PC-9 (cell line): ENCODE measurements around the gene PLA2G12B. TPM values are rescaled to one million over a fixed set of nuclear protein-coding genes. Genes with fewer than 3 reads are reported as not detected.

Source experiments
- BruUV-seq: library from RNA; stranded (reverse); fragments of 400-500 nt; replicated peaks from 2 replicates; lab custom pipeline; 2021; lab: Mats Ljungman, UMichigan
- CTCF ChIA-PET: fragments of 300-600 bp; sonication (Branson Sonifier 250); formaldehyde crosslinking; loops from one replicate; lab custom pipeline; 2022; ENCODE audit warnings: antibody characterized with exemption; lab: Charles Lee
- POLR2A ChIA-PET: fragments of 300-600 bp; sonication (Branson Sonifier 250); formaldehyde crosslinking; loops from one replicate; lab custom pipeline; 2022; ENCODE audit warnings: antibody characterized with exemption; ENCODE audit not compliant: unreplicated experiment; lab: Charles Lee
- DNase-seq, 2 experiments: peaks; one replicate each; pipeline versions ENCODE4 v3.0.0 to v3.0.0-alpha.2; 2015 to 2022; ENCODE audit warnings: mixed read lengths in 1 of 2
- H2AFZ ChIP-seq: fragments of 200-600 bp; sonication (generic); 2 replicates; pipeline ENCODE4 v1.8.1; 2017; ENCODE audit warnings: antibody characterized with exemption
- H3F3A ChIP-seq: fragments of 200-600 bp; sonication (generic); 2 replicates; pipeline ENCODE4 v1.8.1; 2017; ENCODE audit warnings: antibody characterized with exemption, mild to moderate bottlenecking, low read depth; ENCODE audit not compliant: insufficient read depth
- H3K27ac ChIP-seq: fragments of 200-600 bp; sonication (generic); 2 replicates; pipeline ENCODE4 v1.6.1; 2016; ENCODE audit warnings: mixed run types
- H3K27me3 ChIP-seq: fragments of 200-600 bp; sonication (generic); 2 replicates; pipeline ENCODE4 v1.6.1; 2016; ENCODE audit warnings: low read depth, mixed run types; ENCODE audit not compliant: insufficient read depth
- H3K36me3 ChIP-seq: fragments of 200-600 bp; sonication (generic); 2 replicates; pipeline ENCODE4 v1.6.1; 2016; ENCODE audit warnings: low read depth, mixed run types
- H3K4me1 ChIP-seq: fragments of 200-600 bp; sonication (generic); replicated peaks from 2 replicates; pipeline ENCODE4 v1.6.1; 2016; ENCODE audit warnings: mixed run types; ENCODE audit not compliant: insufficient read depth
- H3K4me2 ChIP-seq: fragments of 200-600 bp; sonication (generic); 2 replicates; pipeline ENCODE4 v1.6.1; 2017; ENCODE audit warnings: mixed run types
- H3K4me3 ChIP-seq: fragments of 200-600 bp; sonication (generic); 2 replicates; pipeline ENCODE4 v1.6.1; 2016; ENCODE audit warnings: mixed run types
- H3K79me2 ChIP-seq: fragments of 200-600 bp; sonication (generic); 2 replicates; pipeline ENCODE4 v1.6.1; 2017; ENCODE audit warnings: low read depth, mixed run types
- H3K9me2 ChIP-seq: fragments of 200-600 bp; sonication (generic); 2 replicates; pipeline ENCODE4 v1.8.1; 2017; ENCODE audit warnings: mild to moderate bottlenecking; ENCODE audit not compliant: insufficient read depth
- H3K9me3 ChIP-seq: fragments of 200-600 bp; sonication (generic); 2 replicates; pipeline ENCODE4 v1.8.1; 2016; ENCODE audit warnings: low read depth; ENCODE audit not compliant: insufficient read depth
- H4K20me1 ChIP-seq: fragments of 200-600 bp; sonication (generic); 2 replicates; pipeline ENCODE4 v1.8.1; 2017; ENCODE audit not compliant: insufficient read depth
- EZH2 ChIP-seq: fragments of 200-600 bp; sonication (generic); IDR thresholded peaks from 2 replicates; pipeline ENCODE4 v1.8.0; 2017; ENCODE audit warnings: antibody characterized with exemption, low read depth
- intact Hi-C: fragments of 100-400 bp; cut with micrococcal nuclease; formaldehyde crosslinking; loops from one replicate; pipeline ENCODE4 v1.10.0; 2022; ENCODE audit not compliant: unreplicated experiment
- total RNA-seq: library from RNA; stranded (reverse); gene quantifications from 2 replicates; pipeline ENCODE4 v1.2.3, GENCODE V29; 2021
- TF ChIP-seq, protein P1 (sequence below): fragments of 200-600 bp; sonication (generic); conservative IDR thresholded peaks from 2 replicates; pipeline ENCODE4 v1.6.1; 2017; ENCODE audit warnings: mixed run types, antibody characterized with exemption, mild to moderate bottlenecking, moderate library complexity

PLA2G12B gene
- total RNA-seq, 1 experiment from 2014 or later, result not detected

DNA sequence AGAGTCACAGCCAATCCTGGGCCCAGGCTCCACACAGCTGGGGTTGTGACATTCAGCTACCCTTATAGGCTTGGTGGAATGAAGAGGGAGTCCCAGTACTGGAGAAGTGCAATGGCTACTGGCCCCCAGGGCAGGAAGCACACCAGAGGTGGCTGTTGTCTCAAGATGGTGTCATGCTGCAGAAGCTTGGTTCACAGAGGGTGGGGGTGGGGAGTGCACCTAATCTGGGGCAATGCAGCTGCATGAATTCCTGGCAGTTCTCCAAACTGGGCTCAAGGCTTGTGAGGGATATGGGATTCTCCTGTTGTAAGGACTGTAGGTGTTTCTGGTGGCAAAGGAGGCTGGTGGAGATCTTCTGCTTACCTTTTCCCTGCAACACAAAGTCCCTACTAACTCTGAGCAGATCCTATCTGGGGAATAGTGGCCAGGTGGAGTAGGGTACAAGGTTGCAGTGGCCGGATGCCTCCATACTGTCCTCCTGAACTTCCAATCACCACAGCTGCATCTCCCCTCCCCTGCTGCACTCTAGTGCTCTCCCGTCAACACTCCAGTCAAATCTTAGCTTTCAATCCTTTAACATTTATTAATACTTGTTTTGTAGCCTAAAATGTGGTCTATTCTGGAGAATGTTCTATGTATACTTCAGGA, 27.4 kb upstream of the PLA2G12B start:
- no peaks in the 10 kb centered on the region for H3K27me3 ChIP-seq
- ChIA-PET CTCF (no interaction called here), POLR2A (interaction anchor here (0.6 kb wide), 1 partner anchor 1007 kb away, joined by 9 read pairs; no protein-coding TSS in a partner anchor)
- no peaks in the 10 kb centered on the region for H4K20me1 ChIP-seq
- DNase-seq, result no peak
- no peaks in the 10 kb centered on the region for H3K4me1 ChIP-seq
- no peak overlapping the region for H3K27ac ChIP-seq
- no peaks in the 10 kb centered on the region for H3K36me3 ChIP-seq
- H3F3A ChIP-seq, result no peaks in the 10 kb centered on the region
- BruUV-seq, result no TSS peak
- H3K79me2 ChIP-seq, result no peaks in the 10 kb centered on the region
- intact Hi-C loops, result no loop called here
- no peak overlapping the region for H2AFZ ChIP-seq
- H3K4me2 ChIP-seq, result no peak overlapping the region
- H3K9me3 ChIP-seq, result peaks cover 14% of the 10 kb centered on the region
- no peaks in the 10 kb centered on the region for H3K9me2 ChIP-seq
- no peak overlapping the region for H3K4me3 ChIP-seq
- TF ChIP-seq, protein P1, sequence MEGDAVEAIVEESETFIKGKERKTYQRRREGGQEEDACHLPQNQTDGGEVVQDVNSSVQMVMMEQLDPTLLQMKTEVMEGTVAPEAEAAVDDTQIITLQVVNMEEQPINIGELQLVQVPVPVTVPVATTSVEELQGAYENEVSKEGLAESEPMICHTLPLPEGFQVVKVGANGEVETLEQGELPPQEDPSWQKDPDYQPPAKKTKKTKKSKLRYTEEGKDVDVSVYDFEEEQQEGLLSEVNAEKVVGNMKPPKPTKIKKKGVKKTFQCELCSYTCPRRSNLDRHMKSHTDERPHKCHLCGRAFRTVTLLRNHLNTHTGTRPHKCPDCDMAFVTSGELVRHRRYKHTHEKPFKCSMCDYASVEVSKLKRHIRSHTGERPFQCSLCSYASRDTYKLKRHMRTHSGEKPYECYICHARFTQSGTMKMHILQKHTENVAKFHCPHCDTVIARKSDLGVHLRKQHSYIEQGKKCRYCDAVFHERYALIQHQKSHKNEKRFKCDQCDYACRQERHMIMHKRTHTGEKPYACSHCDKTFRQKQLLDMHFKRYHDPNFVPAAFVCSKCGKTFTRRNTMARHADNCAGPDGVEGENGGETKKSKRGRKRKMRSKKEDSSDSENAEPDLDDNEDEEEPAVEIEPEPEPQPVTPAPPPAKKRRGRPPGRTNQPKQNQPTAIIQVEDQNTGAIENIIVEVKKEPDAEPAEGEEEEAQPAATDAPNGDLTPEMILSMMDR, result no peak
- TF ChIP-seq EZH2, result no peak

DNA sequence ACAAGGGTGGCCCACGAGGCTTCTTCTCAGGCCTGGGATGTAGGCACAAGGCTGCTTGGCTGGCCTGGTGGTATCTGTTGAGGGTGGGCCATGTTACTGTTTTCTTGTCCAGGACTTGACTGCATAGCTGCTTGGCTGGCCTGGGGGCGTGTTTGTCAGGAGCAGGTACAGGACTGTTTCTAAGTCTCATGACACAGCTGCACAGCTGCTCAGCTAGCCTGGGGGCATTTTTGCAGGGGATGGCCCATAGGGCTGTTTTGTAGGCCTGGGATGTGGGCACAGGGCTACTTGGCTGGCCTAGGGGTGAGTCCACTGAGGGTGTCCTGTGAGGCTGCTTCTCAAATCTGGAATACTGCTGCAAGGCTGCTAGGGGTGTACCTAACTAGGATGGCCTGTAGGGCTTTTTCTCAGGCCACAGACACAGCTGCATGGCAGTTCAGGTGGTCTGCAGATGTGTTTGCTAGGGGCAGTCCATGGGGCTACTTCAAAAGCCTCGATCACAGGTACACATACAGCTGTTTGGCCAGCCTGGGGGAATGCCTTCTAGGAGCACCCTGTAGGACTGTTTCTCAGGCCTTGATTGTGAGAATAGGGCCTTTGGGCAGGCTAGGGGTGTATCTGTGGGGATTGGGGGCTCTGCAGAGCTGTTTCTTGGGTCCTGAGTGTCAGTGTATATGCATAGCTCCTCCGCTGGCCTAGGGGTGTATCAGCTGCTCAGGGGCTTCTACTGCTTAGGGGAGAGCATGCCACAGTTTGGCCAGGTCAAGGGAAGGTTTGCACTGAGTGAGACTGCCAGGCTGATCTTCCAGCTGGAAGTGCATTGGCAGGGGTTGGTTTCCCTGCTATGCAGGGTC, 26.6 kb upstream of the PLA2G12B start:
- BruUV-seq, result no TSS peak
- no peaks in the 10 kb centered on the region for H3K27me3 ChIP-seq
- TF ChIP-seq, protein P1, result no peak
- TF ChIP-seq EZH2, result no peak
- CTCF ChIA-PET, result no interaction called here
- no peak overlapping the region for H2AFZ ChIP-seq
- no peaks in the 10 kb centered on the region for H3F3A ChIP-seq
- peaks cover 14% of the 10 kb centered on the region for H3K9me3 ChIP-seq
- no peaks in the 10 kb centered on the region for H3K79me2 ChIP-seq
- no peak overlapping the region for H3K4me2 ChIP-seq
- H3K36me3 ChIP-seq, result no peaks in the 10 kb centered on the region
- no peak overlapping the region for H3K27ac ChIP-seq
- no peaks in the 10 kb centered on the region for H3K4me1 ChIP-seq
- H3K4me3 ChIP-seq, result no peak overlapping the region
- no peak for DNase-seq
- H3K9me2 ChIP-seq, result no peaks in the 10 kb centered on the region
- intact Hi-C loops, result no loop called here
- POLR2A ChIA-PET, result interaction anchor here (0.5 kb wide), 1 partner anchor 1568 kb away, joined by 12 read pairs; no protein-coding TSS in a partner anchor
- H4K20me1 ChIP-seq, result no peaks in the 10 kb centered on the region

DNA sequence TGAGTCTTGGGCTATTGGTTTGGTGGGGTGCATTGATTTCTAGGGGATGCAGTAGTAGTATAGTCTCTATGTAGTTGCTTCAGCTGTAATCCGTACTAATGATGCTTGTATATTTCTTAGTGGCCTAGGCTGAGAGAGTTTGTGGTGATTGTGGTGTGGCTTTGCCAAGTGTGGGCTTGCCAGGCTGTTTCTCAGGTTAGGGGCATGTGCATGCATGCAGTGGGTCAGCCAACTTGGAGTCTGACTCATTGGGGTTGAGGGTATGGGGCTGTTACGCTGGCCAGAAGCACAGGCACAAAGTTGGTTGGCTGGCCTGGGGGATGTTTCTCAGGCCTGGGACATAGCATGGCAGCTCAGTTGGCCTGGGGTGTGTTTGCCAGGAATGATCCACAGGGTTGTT, 25.7 kb upstream of the PLA2G12B start:
- ChIA-PET POLR2A (no interaction called here), CTCF (no interaction called here)
- no peaks in the 10 kb centered on the region for H3K36me3 ChIP-seq

More for the DNA sequence above, 25.7 kb upstream of the PLA2G12B start:
- no peak for DNase-seq
- intact Hi-C loops, result no loop called here
- Histone ChIP-seq H3K9me2 (no peaks in the 10 kb centered on the region), H3K4me3 (no peak overlapping the region), H3K9me3 (peaks cover 14% of the 10 kb centered on the region), H3K4me2 (no peak overlapping the region), H3K79me2 (no peaks in the 10 kb centered on the region), H2AFZ (no peak overlapping the region), H3K27ac (no peak overlapping the region), H3K27me3 (no peaks in the 10 kb centered on the region), H3K4me1 (no peaks in the 10 kb centered on the region), H3F3A (no peaks in the 10 kb centered on the region), H4K20me1 (no peaks in the 10 kb centered on the region)
- no peak for TF ChIP-seq EZH2
- TF ChIP-seq, protein P1, result no peak
- no TSS peak for BruUV-seq
